HG03521 (cell line): Measurements from ENCODE around the gene KCNIP4.

ENCODE experiments used
- ATAC-seq: cut with Tn5 transposase; IDR thresholded peaks from one replicate; pipeline ENCODE4 v1.9.1; 2021; ENCODE audit warnings: mild to moderate bottlenecking, moderate library complexity; ENCODE audit not compliant: unreplicated experiment

The KCNIP4 gene

GRCh38 chr4:21596521-21596920, 352.1 kb downstream of the KCNIP4 start:
- ATAC-seq: no peak

DNA sequence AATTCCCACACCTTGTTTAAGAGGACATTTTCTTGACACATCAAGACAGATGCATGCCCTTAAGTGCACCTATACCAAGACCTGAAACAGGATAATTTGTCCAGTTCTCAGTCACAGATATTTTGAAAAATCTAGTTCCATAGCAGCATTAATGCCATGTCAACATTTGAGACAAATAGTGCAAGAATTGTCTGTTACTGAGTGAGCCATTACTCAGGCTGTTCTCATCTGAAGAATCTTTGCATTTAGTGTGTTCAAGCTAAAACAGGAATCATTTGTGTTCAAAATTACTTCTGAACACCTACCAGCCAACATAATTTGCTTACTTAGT, 354.9 kb downstream of the KCNIP4 start:
- no peak for ATAC-seq

DNA sequence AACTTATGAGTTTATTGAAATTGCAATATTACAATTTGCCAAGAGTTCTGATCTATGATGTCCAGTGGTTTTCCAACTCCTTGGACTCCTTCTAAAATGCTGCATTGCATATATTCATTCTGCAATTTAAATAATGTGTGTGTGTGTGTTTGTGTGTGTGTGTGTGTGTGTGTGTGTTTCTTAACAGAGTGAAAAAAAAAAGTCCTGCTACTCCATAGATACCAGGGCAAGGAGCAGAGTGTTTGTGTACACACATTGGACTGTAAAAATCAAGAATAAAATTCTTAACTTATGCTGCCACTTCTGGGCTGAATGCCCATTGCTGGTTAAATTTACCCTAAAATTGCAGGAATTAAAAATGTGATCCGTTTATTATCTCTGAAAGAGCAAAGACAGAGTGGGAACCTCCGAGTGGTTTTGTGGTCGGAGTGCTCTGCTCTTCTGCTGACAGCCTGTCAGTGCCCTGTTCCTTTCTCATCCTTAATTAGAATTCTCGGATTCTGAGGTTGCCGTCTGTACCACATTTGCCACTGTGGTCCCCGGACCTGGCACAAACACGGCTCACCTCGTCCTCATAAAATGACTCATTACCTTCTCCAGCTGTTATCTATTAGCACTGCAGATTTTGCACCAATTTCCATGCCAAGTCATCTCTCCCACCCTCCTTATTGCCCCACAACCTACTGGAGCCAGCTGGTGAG, 355.5 kb downstream of the KCNIP4 start:
- no peak for ATAC-seq

- no peak for ATAC-seq
Measured at GRCh38 chr4:21577056-21577455, 371.5 kb downstream of the KCNIP4 start.

- ATAC-seq: no peak
Measured at GRCh38 chr4:21571100-21571499, 377.5 kb downstream of the KCNIP4 start.

DNA sequence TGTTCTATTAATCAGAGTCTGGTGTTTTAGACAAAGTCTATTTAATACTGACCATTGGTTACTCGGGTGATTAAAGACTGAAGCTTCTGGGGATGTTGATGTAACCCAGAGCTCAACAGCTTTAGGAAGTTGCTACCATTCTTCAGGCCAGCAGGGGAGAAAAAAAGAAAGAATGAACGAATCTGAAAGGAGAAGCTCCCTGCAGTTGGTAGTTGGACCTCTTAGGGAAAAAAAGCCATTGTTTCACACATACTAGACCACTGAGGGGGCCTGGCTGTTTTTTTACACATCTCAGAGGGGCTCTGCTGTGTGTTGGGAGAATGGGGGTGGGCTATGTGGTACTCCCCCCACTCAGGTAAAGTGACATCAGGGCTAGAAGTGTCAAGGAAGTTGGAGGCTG, 378.9 kb downstream of the KCNIP4 start:
- no peak for ATAC-seq

DNA sequence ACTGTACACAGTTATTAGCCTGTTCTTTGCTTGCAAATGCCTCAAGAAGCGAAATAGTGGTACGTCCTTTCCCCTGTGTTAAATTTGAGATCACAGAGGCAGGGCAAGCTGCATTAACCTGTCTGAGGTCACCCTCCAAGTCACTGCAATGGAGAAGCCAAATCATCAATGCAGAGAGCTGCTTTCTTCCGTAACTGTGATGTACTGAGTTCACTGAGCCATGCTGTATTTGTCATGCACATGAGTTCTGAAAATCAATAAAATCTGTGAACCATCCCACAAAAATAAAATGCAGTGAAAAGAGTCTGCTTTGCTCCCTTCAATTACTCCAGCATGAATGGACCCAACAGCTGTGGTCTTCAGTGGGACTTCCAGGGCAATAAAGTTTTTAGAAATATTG, 393.5 kb downstream of the KCNIP4 start:
- ATAC-seq: no peak

GRCh38 chr4:21554500-21554899, 394.1 kb downstream of the KCNIP4 start:
- no peak for ATAC-seq

- no peak for ATAC-seq
Measured at GRCh38 chr4:21554066-21554465, 394.5 kb downstream of the KCNIP4 start.

DNA sequence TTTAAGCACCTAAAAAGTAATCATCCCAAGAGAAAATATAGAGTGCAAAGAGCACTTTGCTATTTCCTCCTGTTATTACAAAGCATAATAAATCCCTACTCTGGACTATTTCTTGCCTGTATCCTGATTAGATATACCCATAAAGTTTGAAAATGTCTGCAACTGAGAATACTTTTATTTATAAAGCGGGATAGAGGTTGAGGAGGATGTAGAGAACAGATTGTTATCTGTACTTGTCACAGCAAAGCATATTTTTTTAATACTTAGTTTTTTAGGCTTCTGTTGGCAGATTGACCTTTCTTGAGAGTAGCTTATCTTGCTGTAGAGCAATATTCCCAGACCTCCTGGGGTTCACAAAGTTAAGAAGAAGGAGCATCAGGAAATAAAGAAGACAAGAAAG, 396.1 kb downstream of the KCNIP4 start:
- no peak for ATAC-seq

DNA sequence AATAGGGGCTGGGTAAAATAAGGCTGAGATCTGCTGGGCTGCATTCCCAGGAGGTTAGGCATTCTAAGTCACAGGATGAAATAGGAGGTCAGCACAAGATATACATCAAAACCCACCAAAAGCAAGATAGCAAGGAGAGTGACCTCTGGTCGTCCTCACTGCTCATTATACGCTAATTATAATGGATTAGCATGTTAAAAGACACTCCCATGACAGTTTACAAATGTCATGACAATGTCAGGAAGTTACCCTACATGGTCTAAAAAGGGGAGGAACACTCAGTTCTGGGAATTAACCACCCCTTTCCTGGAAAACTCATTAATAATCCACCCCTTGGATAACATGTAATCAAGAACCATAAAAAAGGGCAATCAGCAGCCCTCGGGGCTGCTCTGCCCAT, 403.6 kb downstream of the KCNIP4 start:
- ATAC-seq: no peak

DNA sequence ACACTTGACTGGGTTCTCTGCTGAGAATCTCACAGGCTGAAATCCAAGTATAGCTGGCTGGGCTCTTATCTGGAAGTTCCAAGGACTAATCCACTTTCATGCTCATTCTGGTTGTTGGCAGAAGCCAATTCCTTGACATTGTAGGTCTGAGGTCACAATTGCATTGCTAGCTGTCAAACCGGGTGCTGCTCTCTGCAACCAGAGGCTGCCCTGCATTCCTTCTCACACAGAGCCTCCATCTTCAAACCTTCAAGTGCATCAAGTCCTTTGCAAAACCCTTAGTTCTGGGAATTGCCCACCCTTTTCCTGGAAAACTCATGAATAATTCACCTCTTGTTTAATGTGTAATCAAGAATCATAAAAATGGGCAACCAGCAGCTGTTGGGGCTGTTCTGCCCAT, 404.2 kb downstream of the KCNIP4 start:
- no peak for ATAC-seq

DNA sequence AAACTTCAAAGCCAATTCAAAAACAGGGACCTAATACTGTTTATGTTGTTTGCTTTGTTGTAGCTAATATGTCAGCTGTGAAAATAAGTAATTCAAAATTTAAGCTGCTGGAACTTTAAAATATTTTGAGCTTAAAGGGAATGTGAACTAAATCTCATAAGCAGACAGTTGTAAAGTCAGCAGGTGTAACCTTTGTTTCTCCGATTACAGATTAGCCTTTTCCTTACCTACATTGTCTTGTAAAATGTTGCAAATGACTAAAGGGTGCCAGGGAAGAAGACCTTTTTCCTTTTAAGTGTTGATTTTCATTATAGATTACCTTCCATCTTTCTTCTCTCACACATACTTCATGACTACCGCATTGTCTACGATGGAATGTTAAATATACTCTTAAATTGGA, 405.1 kb downstream of the KCNIP4 start:
- ATAC-seq: no peak

- no peak for ATAC-seq
Measured at GRCh38 chr4:21535898-21536297, 412.7 kb downstream of the KCNIP4 start.

- ATAC-seq: no peak
Measured at GRCh38 chr4:21531048-21531447, 417.5 kb downstream of the KCNIP4 start.

- no peak for ATAC-seq
Measured at GRCh38 chr4:21529214-21529613, 419.4 kb downstream of the KCNIP4 start.

DNA sequence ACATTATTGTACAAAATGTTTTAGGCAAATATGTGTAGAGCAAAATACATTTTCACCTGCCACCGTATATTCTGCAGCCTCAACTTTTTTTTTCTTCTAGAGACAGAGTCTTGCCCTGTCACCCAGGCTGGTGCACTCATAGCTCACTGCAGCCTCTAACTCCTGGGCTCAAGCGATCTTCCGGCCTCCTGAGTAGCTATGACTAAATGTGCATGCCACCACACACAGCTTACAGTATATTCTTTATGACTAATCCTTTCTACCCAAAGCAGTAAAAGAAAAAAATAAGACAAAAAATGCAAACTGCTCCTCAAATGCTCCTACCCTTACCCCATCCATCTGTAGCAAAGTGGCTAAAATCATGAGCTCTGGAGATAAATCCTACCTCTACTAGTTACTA, 426.3 kb downstream of the KCNIP4 start:
- ATAC-seq: no peak

DNA sequence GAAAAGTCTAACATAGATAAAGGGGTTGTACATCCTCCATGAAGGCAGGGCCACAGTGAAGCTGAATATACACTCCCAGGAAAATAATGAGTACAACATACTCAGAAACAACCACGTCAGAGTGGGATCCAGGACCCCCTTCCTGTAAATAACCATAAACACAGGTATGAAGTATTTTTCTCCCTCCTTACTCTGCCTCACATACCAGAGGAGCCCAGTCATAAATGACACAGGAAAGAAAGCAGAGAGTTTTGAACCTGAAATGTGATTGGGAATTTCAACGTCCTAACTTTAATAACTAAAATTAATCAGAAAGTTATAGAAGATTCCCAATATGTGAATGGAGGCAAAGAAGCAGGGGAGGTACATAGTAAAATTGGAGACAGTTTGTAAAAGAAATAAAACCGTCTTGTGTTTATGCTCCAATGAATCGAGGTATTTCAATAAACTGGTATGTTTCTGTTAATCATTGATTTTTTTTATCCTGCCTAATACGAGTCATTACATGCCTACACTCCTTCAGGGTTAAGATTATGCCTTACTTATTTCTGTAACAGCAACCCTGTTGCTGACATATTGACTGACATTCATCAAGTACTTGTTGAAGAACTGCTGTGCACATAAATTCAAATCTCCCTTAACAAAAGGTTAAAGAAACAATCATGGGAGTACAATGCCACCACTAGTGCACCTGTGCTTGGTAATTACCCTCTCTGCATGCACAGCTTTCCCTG, 431.3 kb downstream of the KCNIP4 start:
- ATAC-seq: no peak

GRCh38 chr4:21514022-21514694, 434.4 kb downstream of the KCNIP4 start:
- no peak for ATAC-seq

- no peak for ATAC-seq
Measured at GRCh38 chr4:21512353-21512752, 436.2 kb downstream of the KCNIP4 start.

DNA sequence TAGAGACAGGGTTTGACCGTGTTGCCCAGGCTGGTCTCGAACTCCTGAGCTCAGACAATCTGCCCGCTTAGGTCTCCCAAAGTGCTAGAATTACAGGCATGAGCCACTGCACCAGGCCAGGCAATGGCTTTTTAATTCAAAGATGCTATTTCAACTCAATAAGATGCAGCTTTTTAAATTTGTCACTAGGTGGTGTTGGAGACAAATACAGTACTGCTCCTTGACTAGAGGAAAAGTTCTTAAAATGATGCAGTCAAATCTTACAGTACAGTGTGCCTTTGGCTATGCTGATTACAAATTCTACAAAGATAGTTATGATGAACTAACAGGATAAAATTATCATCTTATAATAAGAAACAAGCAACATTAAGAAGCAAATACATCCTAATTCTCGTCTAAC, 441.1 kb downstream of the KCNIP4 start:
- ATAC-seq: no peak

GRCh38 chr4:21490682-21491081, 457.9 kb downstream of the KCNIP4 start:
- ATAC-seq: no peak
